Ishikawa (cell line): ENCODE results near the gene GANC.
A peak's percentile ranks its signal among the peaks of the same experiment; 100 is the strongest.

Experiments used
- CEBPB ChIP-seq: IDR thresholded peaks from 2 replicates; pipeline ENCODE4 v1.6.1; 2012
- CREB1 ChIP-seq: IDR thresholded peaks from 2 replicates; pipeline ENCODE4 v1.6.1; 2012; ENCODE audit warnings: low read depth
- EGR1 ChIP-seq: IDR thresholded peaks from 2 replicates; pipeline ENCODE4 v1.6.1; 2012
- EP300 ChIP-seq: IDR thresholded peaks from 2 replicates; pipeline ENCODE4 v1.6.1; 2012; ENCODE audit warnings: borderline replicate concordance
- FOXM1 ChIP-seq: IDR thresholded peaks from 2 replicates; pipeline ENCODE4 v1.6.1; 2012; ENCODE audit warnings: low read depth, borderline replicate concordance
- NFIC ChIP-seq: IDR thresholded peaks from 2 replicates; pipeline ENCODE4 v1.6.1; 2012
- RAD21 ChIP-seq: IDR thresholded peaks from 2 replicates; pipeline ENCODE4 v1.6.1; 2012; ENCODE audit warnings: low read depth
- REST ChIP-seq: IDR thresholded peaks from 2 replicates; pipeline ENCODE4 v1.6.1; 2012; ENCODE audit warnings: low read depth, mild to moderate bottlenecking
- TAF1 ChIP-seq: IDR thresholded peaks from 2 replicates; pipeline ENCODE4 v1.6.1; 2012; ENCODE audit warnings: low read depth, mild to moderate bottlenecking
- TCF12 ChIP-seq: IDR thresholded peaks from 2 replicates; pipeline ENCODE4 v1.6.1; 2012; ENCODE audit warnings: low read depth
- TEAD4 ChIP-seq: IDR thresholded peaks from 2 replicates; pipeline ENCODE4 v1.6.1; 2012
- YY1 ChIP-seq: IDR thresholded peaks from 2 replicates; pipeline ENCODE4 v1.6.1; 2012; ENCODE audit warnings: low read depth
- ZBTB7A ChIP-seq: IDR thresholded peaks from 2 replicates; pipeline ENCODE4 v1.6.1; 2012; ENCODE audit warnings: low read depth
- TF ChIP-seq, protein P1 (sequence below): IDR thresholded peaks from 2 replicates; pipeline ENCODE4 v1.6.1; 2012
- TF ChIP-seq, protein P2 (sequence below): IDR thresholded peaks from 2 replicates; pipeline ENCODE4 v1.6.1; 2012

The GANC gene

GRCh38 chr15:42272939-42273899, at the start of gene GANC, which contains the start of gene TMEM87A:
TSS of gene GANC (plus strand) at chr15:42273201. CDS start at chr15:42274482, 1,281 bp downstream.
TSS of gene TMEM87A (minus strand) at chr15:42273433. CDS start at chr15:42273398, 35 bp downstream.
- TF ChIP-seq CREB1: 0 out of 2 replicates have a peak, but pooled peaks have one; percentile 17
- TF ChIP-seq RAD21: no peak
- TF ChIP-seq, protein P1, sequence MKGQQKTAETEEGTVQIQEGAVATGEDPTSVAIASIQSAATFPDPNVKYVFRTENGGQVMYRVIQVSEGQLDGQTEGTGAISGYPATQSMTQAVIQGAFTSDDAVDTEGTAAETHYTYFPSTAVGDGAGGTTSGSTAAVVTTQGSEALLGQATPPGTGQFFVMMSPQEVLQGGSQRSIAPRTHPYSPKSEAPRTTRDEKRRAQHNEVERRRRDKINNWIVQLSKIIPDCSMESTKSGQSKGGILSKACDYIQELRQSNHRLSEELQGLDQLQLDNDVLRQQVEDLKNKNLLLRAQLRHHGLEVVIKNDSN: 0 out of 2 replicates have a peak, but pooled peaks have one; percentile 29
- peak; percentile 91 for TF ChIP-seq TAF1
- no peak for TF ChIP-seq REST
- TF ChIP-seq TEAD4: no peak; the same call in 1 of the 2 replicates
- TF ChIP-seq TCF12: peak; percentile 79
- TF ChIP-seq, protein P2, sequence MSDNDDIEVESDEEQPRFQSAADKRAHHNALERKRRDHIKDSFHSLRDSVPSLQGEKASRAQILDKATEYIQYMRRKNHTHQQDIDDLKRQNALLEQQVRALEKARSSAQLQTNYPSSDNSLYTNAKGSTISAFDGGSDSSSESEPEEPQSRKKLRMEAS: peak; percentile 81
- peak; percentile 14; the same call in 1 of the 2 replicates for TF ChIP-seq ZBTB7A
- TF ChIP-seq NFIC: 0 out of 2 replicates have a peak, but pooled peaks have one; percentile 3
- peak; percentile 30; the same call in 1 of the 2 replicates for TF ChIP-seq EP300
- 0 out of 2 replicates have a peak, but pooled peaks have one; percentile 35 for TF ChIP-seq EGR1
- peak; percentile 93 for TF ChIP-seq YY1

DNA sequence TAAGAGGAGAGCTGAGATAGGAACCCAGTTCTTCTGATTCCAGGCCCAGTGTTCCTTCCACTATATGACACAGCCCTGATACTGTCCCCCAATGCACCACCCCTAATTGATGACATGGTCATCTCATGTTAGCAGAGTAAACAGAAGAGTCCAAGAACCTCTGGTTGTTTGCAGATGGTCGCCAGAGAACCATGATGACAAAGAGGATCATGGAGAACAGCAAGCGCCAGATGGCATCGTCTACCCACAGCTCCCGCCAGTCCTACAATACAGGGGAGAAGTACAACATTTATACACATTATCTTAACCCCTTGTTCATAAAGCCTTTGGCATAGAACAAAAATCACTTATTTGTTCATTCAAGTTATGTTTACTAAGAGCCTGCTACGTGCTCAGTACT, 46.4 kb upstream of the GANC start:
- TF ChIP-seq RAD21: no peak
- no peak for TF ChIP-seq CREB1
- TF ChIP-seq EGR1: no peak
- TF ChIP-seq, protein P1: no peak
- TF ChIP-seq TAF1: no peak
- no peak for TF ChIP-seq CEBPB
- no peak for TF ChIP-seq YY1
- TF ChIP-seq NFIC: no peak
- no peak for TF ChIP-seq EP300
- TF ChIP-seq ZBTB7A: no peak

DNA sequence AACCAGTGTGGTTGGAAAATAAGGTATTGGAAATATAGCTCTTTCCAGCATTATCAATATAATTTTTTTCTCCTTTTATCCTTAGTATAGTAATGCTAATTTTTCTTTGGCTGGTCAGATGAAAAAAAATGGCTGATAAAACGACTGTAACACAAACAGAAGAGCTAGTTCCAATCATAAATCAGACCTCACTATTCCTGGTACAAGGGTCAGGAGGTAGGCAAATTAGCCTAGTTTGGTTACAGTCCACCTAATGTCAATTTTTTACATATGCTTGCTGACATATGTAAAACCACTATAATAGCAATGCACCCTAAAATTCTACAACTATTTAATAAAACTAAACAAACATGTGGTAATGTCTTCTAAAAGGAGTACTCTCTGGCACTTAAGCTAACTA, 45.0 kb upstream of the GANC start:
- no peak for TF ChIP-seq FOXM1
- no peak for TF ChIP-seq NFIC
- TF ChIP-seq EGR1: no peak
- no peak for TF ChIP-seq CEBPB
- TF ChIP-seq, protein P1: no peak
- TF ChIP-seq, protein P2: no peak
- no peak for TF ChIP-seq ZBTB7A
- no peak for TF ChIP-seq TAF1
- TF ChIP-seq EP300: no peak
- no peak for TF ChIP-seq YY1
- TF ChIP-seq REST: no peak
- TF ChIP-seq TEAD4: no peak

DNA sequence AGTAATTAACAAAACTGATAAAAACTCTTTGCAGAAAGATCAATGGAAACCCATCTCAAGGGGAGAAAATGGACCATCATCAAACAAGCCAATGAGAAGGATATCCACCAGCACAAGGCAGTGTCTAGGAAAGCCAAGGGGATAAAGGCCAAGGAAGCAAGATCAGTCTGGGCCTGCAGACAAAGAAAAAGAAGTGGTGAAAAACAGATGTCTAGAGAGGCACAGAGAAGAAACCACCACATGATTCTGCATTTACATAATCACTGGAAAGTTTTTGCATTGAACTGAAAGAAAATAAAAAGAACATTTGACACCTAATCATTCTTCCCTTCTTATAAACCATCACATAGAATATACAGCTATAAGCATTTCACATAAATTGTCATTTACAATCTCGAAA, 41.9 kb upstream of the GANC start:
- no peak for TF ChIP-seq EP300
- no peak for TF ChIP-seq CREB1
- TF ChIP-seq, protein P1: no peak

GRCh38 chr15:42232606-42233005, 40.4 kb upstream of the GANC start:
- no peak for TF ChIP-seq TEAD4
- TF ChIP-seq, protein P2: no peak
- TF ChIP-seq NFIC: no peak
- TF ChIP-seq EGR1: no peak
- no peak for TF ChIP-seq YY1
- no peak for TF ChIP-seq FOXM1
